Measurements from ENCODE around the gene TOM1. TPM values are rescaled to one million over a fixed set of nuclear protein-coding genes. Genes with fewer than 3 reads are reported as not detected.

TOM1 gene
- total and polyA plus RNA-seq, 10 of the 15 experiments (the other 5 are each of a cell fraction or from before 2014, with no cell fraction given), result 2.2 to 64.6 (median 40.3) TPM

DNA sequence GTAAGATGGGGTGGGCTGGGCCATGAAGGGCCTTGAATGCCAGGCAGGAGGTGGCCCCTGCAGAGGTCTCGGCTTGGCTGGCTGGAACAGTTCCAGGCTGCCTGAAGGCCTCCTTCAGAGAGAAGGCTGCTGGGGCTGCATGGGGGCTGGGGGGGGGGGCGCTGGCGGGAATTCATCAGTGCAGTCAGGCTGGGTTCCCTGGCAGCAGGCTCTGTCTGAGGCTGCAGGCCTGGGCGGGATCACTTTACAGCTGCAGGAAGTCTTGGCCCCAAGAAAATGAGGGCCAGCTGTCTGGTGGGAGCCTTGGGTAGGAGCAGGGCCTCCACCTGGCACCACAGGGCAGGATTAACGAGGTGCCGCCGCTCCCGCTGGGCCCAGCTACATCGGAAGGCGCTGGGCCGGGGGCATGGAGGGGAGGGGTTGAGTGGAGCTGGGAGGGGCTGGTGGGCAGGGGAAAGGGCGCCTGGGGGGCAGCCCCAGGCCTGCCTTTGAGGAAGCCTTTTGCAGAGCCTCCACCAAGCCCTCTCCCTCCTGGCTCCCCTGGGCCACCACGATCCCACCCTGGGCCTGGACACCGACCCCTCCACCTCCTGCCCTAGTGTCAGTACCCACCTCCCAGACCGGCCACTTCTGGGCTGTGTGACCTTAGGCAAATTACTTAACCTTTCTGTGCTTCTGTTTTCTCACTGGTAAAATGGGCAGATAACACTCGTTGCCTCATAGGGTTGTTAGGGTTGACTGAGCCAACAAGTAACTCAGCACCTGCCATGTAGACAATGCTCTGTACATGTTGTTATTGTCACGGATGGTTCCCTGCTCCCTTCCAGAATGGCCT lies 50.2 kb downstream of the TOM1 start:
- 0 out of 3 replicates have a peak, but pooled peaks have one; percentile 10 for ATAC-seq
- RAD21 ChIA-PET (ENCODE audit: unreplicated experiment), result interaction anchor here (1.2 to 4.4 kb wide), 8 partner anchors 19 to 274 kb away, joined by 3 to 112 read pairs (median 6); no protein-coding TSS in a partner anchor
- SMC1A ChIA-PET (ENCODE audit: uncharacterized antibody, unreplicated experiment), result interaction anchor here (0.6 to 4.2 kb wide), 9 partner anchors 10 to 235 kb away, joined by 3 to 67 read pairs (median 5); no protein-coding TSS in a partner anchor
- Histone ChIP-seq H3K9me3 (replicated peaks; ENCODE audit: control insufficient read depth, insufficient read depth, low read length) (no peaks in the 10 kb centered on the region), H2AFZ (ENCODE audit: control insufficient read depth, low read depth, low read length) (peak overlapping the region; percentile 82), H3K79me2 (ENCODE audit: control insufficient read depth, insufficient read depth, low read length) (no peaks in the 10 kb centered on the region), H3K36me3 (ENCODE audit: control insufficient read depth in 2 of 2, insufficient read depth in 2 of 2, low read length in 1 of 2) (peaks cover 0 to 2% of the 10 kb centered on the region in 2 experiments; a peak in 2 of 4 replicates), H3K4me1 (ENCODE audit: control insufficient read depth, insufficient read depth, low read length) (peaks cover 37% of the 10 kb centered on the region), H3K4me3 (no peak overlapping the region), H3K27me3 (replicated peaks in 1 of 2; ENCODE audit: control insufficient read depth in 2 of 2, insufficient read depth in 2 of 2, low read length in 1 of 2) (no peaks in the 10 kb centered on the region), H4K20me1 (ENCODE audit: control insufficient read depth, insufficient read depth) (no peaks in the 10 kb centered on the region), H3K27ac (ENCODE audit: control insufficient read depth, insufficient read depth) (no peak overlapping the region), H3K4me2 (ENCODE audit: control insufficient read depth, insufficient read depth) (no peak overlapping the region), H3K9ac (ENCODE audit: control insufficient read depth, insufficient read depth, low read length) (peak overlapping the region; percentile 12; the same call in 1 of the 2 replicates)
- intact Hi-C loops (cut with micrococcal nuclease; ENCODE audit: unreplicated experiment) (loop anchor here (1.0 to 5.0 kb wide), 4 partner anchors 233 to 775 kb away; no protein-coding TSS in a partner anchor), in situ Hi-C loops (cut with MboI) (loop anchor here (5.0 to 10.0 kb wide), 4 partner anchors 232 to 775 kb away; no protein-coding TSS in a partner anchor)
- TF ChIP-seq SREBF1 (IDR thresholded peaks at IDR 0.05; ENCODE audit: low read length) (no peak), SMARCA5 (IDR thresholded peaks at IDR 0.05) (peak; percentile 29; the same call in 1 of the 2 replicates), SP1 (IDR thresholded peaks at IDR 0.05; ENCODE audit: low read depth, low read length) (no peak), MYC (IDR thresholded peaks at IDR 0.05; ENCODE audit: insufficient read depth, insufficient read length, insufficient replicate concordance, low read length, severe bottlenecking) (no peak), CBX5 (IDR thresholded peaks at IDR 0.05; ENCODE audit: low read depth) (no peak), EP300 (IDR thresholded peaks at IDR 0.05; ENCODE audit: borderline replicate concordance in 1 of 2, control insufficient read depth in 1 of 2, low read depth in 2 of 2, low read length in 2 of 2) (no peak), RAD51 (IDR thresholded peaks at IDR 0.05) (no peak)
- TF ChIP-seq, protein P1, sequence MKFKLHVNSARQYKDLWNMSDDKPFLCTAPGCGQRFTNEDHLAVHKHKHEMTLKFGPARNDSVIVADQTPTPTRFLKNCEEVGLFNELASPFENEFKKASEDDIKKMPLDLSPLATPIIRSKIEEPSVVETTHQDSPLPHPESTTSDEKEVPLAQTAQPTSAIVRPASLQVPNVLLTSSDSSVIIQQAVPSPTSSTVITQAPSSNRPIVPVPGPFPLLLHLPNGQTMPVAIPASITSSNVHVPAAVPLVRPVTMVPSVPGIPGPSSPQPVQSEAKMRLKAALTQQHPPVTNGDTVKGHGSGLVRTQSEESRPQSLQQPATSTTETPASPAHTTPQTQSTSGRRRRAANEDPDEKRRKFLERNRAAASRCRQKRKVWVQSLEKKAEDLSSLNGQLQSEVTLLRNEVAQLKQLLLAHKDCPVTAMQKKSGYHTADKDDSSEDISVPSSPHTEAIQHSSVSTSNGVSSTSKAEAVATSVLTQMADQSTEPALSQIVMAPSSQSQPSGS (IDR thresholded peaks at IDR 0.05; ENCODE audit: low read length), result no peak
- DNase-seq (ENCODE audit: low read depth, low spot score), result no peak
- POLR2A ChIA-PET, result interaction anchor here (0.5 to 2.5 kb wide), 5 partner anchors 10 to 1594 kb away, joined by 3 to 12 read pairs (median 5); no protein-coding TSS in a partner anchor
- CTCF ChIA-PET, result interaction anchor here (0.7 to 5.2 kb wide), 14 partner anchors 11 to 277 kb away, joined by 3 to 91 read pairs (median 5); partner anchors contain the start of genes HMOX1 and TOM1
- no TSS peak for BruUV-seq (replicated peaks)
- WGBS (ENCODE audit: insufficient coverage, insufficient replicate concordance, low lambda C conversion rate, missing lambda C conversion rate), result 67% methylated on average over 8 of the region's 17 CpGs
- FAIRE-seq, result no peak

All from GM12878 (cell line).